SIG-M5 (cell line): ENCODE results near the gene ATRNL1.

Experiments
- DNase-seq: peaks from one replicate; lab custom pipeline; 2025; lab: John Stamatoyannopoulos, UW

The ATRNL1 gene

GRCh38 chr10:115903845-115904244, 810.7 kb downstream of the ATRNL1 start:
- no peak for DNase-seq

- no peak for DNase-seq
Measured at GRCh38 chr10:115909037-115909436, 815.9 kb downstream of the ATRNL1 start.

- no peak for DNase-seq
Measured at GRCh38 chr10:115909962-115910731, 817.0 kb downstream of the ATRNL1 start.

- no peak for DNase-seq
Measured at GRCh38 chr10:115914475-115914874, 821.3 kb downstream of the ATRNL1 start.

GRCh38 chr10:115915429-115915828, 822.3 kb downstream of the ATRNL1 start:
- DNase-seq: no peak

GRCh38 chr10:115918812-115919211, 825.6 kb downstream of the ATRNL1 start:
- DNase-seq: no peak

- DNase-seq: no peak
Measured at GRCh38 chr10:115921795-115922194, 828.6 kb downstream of the ATRNL1 start.

- no peak for DNase-seq
Measured at GRCh38 chr10:115931309-115931708, 838.1 kb downstream of the ATRNL1 start.

- DNase-seq: no peak
Measured at GRCh38 chr10:115932099-115932498, 838.9 kb downstream of the ATRNL1 start.

GRCh38 chr10:115933098-115933497, 839.9 kb downstream of the ATRNL1 start:
- no peak for DNase-seq

GRCh38 chr10:115935731-115936130, 842.6 kb downstream of the ATRNL1 start:
- no peak for DNase-seq

GRCh38 chr10:115936926-115937767, 844.0 kb downstream of the ATRNL1 start:
- no peak for DNase-seq

GRCh38 chr10:115937768-115938056, 844.5 kb downstream of the ATRNL1 start:
- no peak for DNase-seq

GRCh38 chr10:115939101-115939854, 846.1 kb downstream of the ATRNL1 start:
- no peak for DNase-seq

GRCh38 chr10:115941361-115941771, 848.2 kb downstream of the ATRNL1 start:
- no peak for DNase-seq

GRCh38 chr10:115942101-115942500, 848.9 kb downstream of the ATRNL1 start:
- no peak for DNase-seq

- no peak for DNase-seq
Measured at GRCh38 chr10:115944538-115944937, 851.4 kb downstream of the ATRNL1 start.

GRCh38 chr10:115945701-115946445, 852.7 kb downstream of the ATRNL1 start:
- no peak for DNase-seq

- DNase-seq: no peak
Measured at GRCh38 chr10:115947104-115947503, 853.9 kb downstream of the ATRNL1 start.

- DNase-seq: no peak
Measured at GRCh38 chr10:115948465-115948864, 855.3 kb downstream of the ATRNL1 start.

- no peak for DNase-seq
Measured at GRCh38 chr10:115949282-115949844, 856.2 kb downstream of the ATRNL1 start.

- no peak for DNase-seq
Measured at GRCh38 chr10:115950320-115950719, 857.2 kb downstream of the ATRNL1 start.
